ENCODE data around the gene PRPF40A.

DNA sequence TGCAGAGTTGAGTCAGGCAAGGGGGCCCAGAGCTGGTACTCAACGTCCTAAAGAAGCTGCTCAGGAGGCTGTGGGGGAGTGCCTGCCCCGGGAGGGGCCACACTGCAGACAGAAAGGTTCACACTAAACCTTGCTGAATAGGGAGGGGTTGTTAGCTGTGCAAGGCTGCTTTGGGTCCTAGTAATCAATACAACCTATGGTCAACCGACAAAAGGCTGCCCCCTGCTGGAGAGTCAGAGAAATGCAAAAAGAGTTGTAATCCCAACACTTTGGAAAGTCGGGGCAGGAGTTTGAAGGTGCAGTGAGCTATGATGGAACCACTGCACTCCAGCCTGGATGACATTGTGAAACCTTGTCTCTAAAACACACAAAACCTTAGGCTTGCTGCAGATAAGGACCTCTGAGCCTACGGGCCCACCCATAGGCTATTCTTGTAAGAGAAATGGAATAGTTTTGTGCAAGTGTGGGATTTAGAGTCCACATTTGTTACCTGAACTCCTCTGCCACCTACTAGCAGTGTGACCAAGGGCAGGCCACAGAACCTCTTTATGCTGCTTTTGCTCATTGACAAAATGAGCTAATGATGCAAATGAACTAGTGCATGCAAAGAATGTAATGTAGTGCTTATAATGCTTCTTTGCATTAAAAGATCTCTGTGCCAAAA lies 81.5 kb downstream of the PRPF40A start:
- TF ChIP-seq, protein P1, sequence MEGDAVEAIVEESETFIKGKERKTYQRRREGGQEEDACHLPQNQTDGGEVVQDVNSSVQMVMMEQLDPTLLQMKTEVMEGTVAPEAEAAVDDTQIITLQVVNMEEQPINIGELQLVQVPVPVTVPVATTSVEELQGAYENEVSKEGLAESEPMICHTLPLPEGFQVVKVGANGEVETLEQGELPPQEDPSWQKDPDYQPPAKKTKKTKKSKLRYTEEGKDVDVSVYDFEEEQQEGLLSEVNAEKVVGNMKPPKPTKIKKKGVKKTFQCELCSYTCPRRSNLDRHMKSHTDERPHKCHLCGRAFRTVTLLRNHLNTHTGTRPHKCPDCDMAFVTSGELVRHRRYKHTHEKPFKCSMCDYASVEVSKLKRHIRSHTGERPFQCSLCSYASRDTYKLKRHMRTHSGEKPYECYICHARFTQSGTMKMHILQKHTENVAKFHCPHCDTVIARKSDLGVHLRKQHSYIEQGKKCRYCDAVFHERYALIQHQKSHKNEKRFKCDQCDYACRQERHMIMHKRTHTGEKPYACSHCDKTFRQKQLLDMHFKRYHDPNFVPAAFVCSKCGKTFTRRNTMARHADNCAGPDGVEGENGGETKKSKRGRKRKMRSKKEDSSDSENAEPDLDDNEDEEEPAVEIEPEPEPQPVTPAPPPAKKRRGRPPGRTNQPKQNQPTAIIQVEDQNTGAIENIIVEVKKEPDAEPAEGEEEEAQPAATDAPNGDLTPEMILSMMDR (IDR thresholded peaks at IDR 0.05; ENCODE audit: borderline replicate concordance, extremely low read depth, low read length, poor library complexity, severe bottlenecking): peak; percentile 83
- no peak for TF ChIP-seq EZH2 (IDR thresholded peaks at IDR 0.05; ENCODE audit: borderline replicate concordance, low read depth, low read length, severe bottlenecking)
